B cell (primary cell): Measurements from ENCODE around the gene ABCC3. TPM values are rescaled to one million over a fixed set of nuclear protein-coding genes. Genes with fewer than 3 reads are reported as not detected.

Source experiments
- ATAC-seq: fragments of 200-7000 bp; cut with Tn5 transposase; one replicate; pipeline ENCODE4 v1.10.0; 2021; ENCODE audit warnings: low read depth, mild to moderate bottlenecking, moderate number of reproducible peaks, moderate library complexity
- CTCF ChIA-PET: fragments of 350-600 bp; sonication (Branson Sonifier 250); formaldehyde crosslinking; loops from one replicate; lab custom pipeline; 2021; ENCODE audit warnings: antibody characterized with exemption, inconsistent platforms; lab: Charles Lee
- POLR2A ChIA-PET: fragments of 350-600 bp; sonication (Branson Sonifier 250); formaldehyde crosslinking; loops from one replicate; lab custom pipeline; 2021; ENCODE audit warnings: antibody characterized with exemption; lab: Charles Lee
- DNase-seq: peaks from one replicate; pipeline ENCODE4 v3.0.0; 2013
- H2AFZ ChIP-seq: 2 replicates; pipeline ENCODE4 v1.6.1; 2012; ENCODE audit warnings: mild to moderate bottlenecking, low read depth, low read length; ENCODE audit not compliant: insufficient read depth, poor library complexity, severe bottlenecking
- H3K27ac ChIP-seq, 2 donors: 1 replicate in 1 of 2; 2 replicates in 1 of 2; pipeline ENCODE4 v1.5.1; 2012 to 2013; ENCODE audit warnings: low read length in 2 of 2, mild to moderate bottlenecking in 2 of 2, moderate library complexity in 1 of 2
- H3K27me3 ChIP-seq, 4 experiments: fragments of 200-600 bp in 1 of 4; sonication (generic) in 1 of 4; replicated peaks in 1 of 4; 1 replicate in 2 of 4; 2 replicates in 2 of 4; pipeline versions ENCODE4 v1.6.1 to v1.7.0; 2013 to 2016; ENCODE audit warnings: low read length in 3 of 4, mild to moderate bottlenecking in 2 of 4, mixed read lengths in 1 of 4, moderate library complexity in 1 of 4; ENCODE audit not compliant: insufficient read depth in 4 of 4, control insufficient read depth in 3 of 4; ENCODE audit errors: control extremely low read depth in 1 of 4
- H3K36me3 ChIP-seq, 2 experiments: replicated peaks in 1 of 2; 1 replicate in 1 of 2; 2 replicates in 1 of 2; pipeline versions ENCODE4 v1.6.1 to v1.7.1; 2013; ENCODE audit warnings: low read length in 1 of 2; ENCODE audit not compliant: insufficient read depth in 2 of 2, control insufficient read depth in 1 of 2; ENCODE audit errors: control extremely low read depth in 1 of 2, extremely low read depth in 1 of 2
- H3K4me1 ChIP-seq, 2 donors: fragments of 200-600 bp in 1 of 2; sonication (generic) in 1 of 2; 1 replicate in 1 of 2; 2 replicates in 1 of 2; pipeline versions ENCODE4 v1.5.1 to v1.6.1; 2013 to 2017; ENCODE audit warnings: low read length in 2 of 2; ENCODE audit not compliant: control insufficient read depth in 2 of 2, insufficient read depth in 2 of 2
- H3K4me2 ChIP-seq: replicated peaks from 2 replicates; pipeline ENCODE3; 2012; ENCODE audit warnings: mild to moderate bottlenecking, low read depth, low read length; ENCODE audit not compliant: poor library complexity, severe bottlenecking
- H3K4me3 ChIP-seq, 5 experiments: fragments of 200-600 bp in 1 of 5; sonication (generic) in 1 of 5; 1 replicate in 3 of 5; 2 replicates in 2 of 5; pipeline versions ENCODE4 v1.5.1 to v1.7.0; 2011 to 2016; ENCODE audit warnings: low read length in 4 of 5, mild to moderate bottlenecking in 4 of 5, low read depth in 2 of 5, control low read depth in 1 of 5, moderate library complexity in 1 of 5; ENCODE audit not compliant: insufficient read depth in 1 of 5; ENCODE audit errors: control extremely low read depth in 1 of 5, extremely low read depth in 1 of 5
- H3K79me2 ChIP-seq: fragments of 200-600 bp; sonication (generic); one replicate; pipeline ENCODE4 v1.6.0; 2016; ENCODE audit warnings: low read length; ENCODE audit not compliant: control insufficient read depth, insufficient read depth
- H3K9ac ChIP-seq: fragments of 200-600 bp; sonication (generic); 2 replicates; pipeline ENCODE4 v1.6.1; 2017; ENCODE audit warnings: mild to moderate bottlenecking, low read length, moderate library complexity
- H3K9me3 ChIP-seq, 3 donors: one replicate each; pipeline versions ENCODE4 v1.6.1 to v1.7.1; 2013; ENCODE audit warnings: low read length in 2 of 3; ENCODE audit not compliant: control insufficient read depth in 2 of 3, insufficient read depth in 1 of 3; ENCODE audit errors: control extremely low read depth in 1 of 3
- H4K20me1 ChIP-seq: 2 replicates; pipeline ENCODE4 v1.6.0; 2012; ENCODE audit warnings: mild to moderate bottlenecking, low read length; ENCODE audit not compliant: insufficient read depth, control insufficient read depth, poor library complexity, severe bottlenecking
- H3K27ac Mint-ChIP-seq: one replicate; pipeline ENCODE4 v1.8.0; 2021; ENCODE audit warnings: mixed read lengths
- H3K27me3 Mint-ChIP-seq: one replicate; pipeline ENCODE4 v1.8.0; 2021; ENCODE audit warnings: mixed read lengths
- H3K4me1 Mint-ChIP-seq: one replicate; pipeline ENCODE4 v1.8.0; 2021; ENCODE audit warnings: mixed read lengths
- H3K4me3 Mint-ChIP-seq: one replicate; pipeline ENCODE4 v1.8.0; 2021; ENCODE audit warnings: mixed read lengths
- H3K9me3 Mint-ChIP-seq: one replicate; pipeline ENCODE4 v1.8.0; 2022; ENCODE audit warnings: mixed read lengths; ENCODE audit not compliant: insufficient read depth
- EZH2 ChIP-seq: IDR thresholded peaks from 2 replicates; pipeline ENCODE4 v1.6.1; 2012; ENCODE audit warnings: borderline replicate concordance, low read depth, mild to moderate bottlenecking, moderate library complexity, low read length; ENCODE audit not compliant: insufficient read depth, poor library complexity, severe bottlenecking
- WGBS: methylation state at CpG from one replicate; pipeline ENCODE4 v1.1.5; 2013; ENCODE audit warnings: missing lambda C conversion rate; ENCODE audit not compliant: insufficient coverage; 5-methylcytosine and 5-hydroxymethylcytosine counted together
- intact Hi-C: fragments of 100-400 bp; cut with micrococcal nuclease; formaldehyde crosslinking; loops from one replicate; pipeline ENCODE4 v1.10.0; 2022
- polyA plus RNA-seq: library from polyadenylated mRNA; depleted of rRNA; stranded (reverse); fragments of >200 nt; gene quantifications from 2 replicates; pipeline ENCODE4 v1.2.3, GENCODE V29; 2012
- total RNA-seq, 2 donors: library from RNA; stranded (reverse); fragments of 120-200 nt in 1 of 2; gene quantifications; 1 replicate in 1 of 2; 2 replicates in 1 of 2; pipeline versions ENCODE4 v1.2.3 to v1.2.4, GENCODE V29; 2013 to 2022
- TF ChIP-seq, protein P1 (sequence below): fragments of 200-600 bp; IDR thresholded peaks from one replicate; pipeline ENCODE4 v1.8.0; 2022; ENCODE audit warnings: antibody characterized with exemption, mild to moderate bottlenecking

Gene ABCC3
- total and polyA plus RNA-seq, 2 donors (not counting 1 experiment from before 2014, with no cell fraction given): 0.05 to 0.60 TPM

DNA sequence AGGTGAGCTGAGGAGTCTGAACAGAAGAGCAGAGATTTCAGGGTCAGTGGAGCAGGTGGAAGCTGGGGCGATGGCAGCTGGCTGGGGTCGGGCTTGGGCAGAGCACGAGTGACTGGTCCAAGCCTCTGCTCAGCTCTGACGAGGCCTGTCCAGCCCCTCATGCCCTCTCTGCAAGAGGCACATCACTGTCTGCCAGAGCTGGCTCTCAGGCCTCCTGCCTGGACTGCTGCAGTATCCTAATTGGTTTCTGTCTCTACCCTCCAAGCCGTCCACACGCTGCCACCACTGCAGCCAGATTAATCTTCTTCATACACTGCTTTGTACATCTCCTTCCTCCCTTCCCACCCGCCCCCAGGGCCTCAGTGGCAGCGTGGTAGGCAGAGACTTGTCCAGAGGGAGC, 48.8 kb upstream of the ABCC3 start:
- Histone ChIP-seq H3K4me2 (no peak overlapping the region), H3K9me3 (peaks cover 0 to 3% (median 0%) of the 10 kb centered on the region in 3 donors), H3K4me1 (no peaks in the 10 kb centered on the region), H3K4me3 (no peak overlapping the region), H3K27ac (no peak overlapping the region), H4K20me1 (no peaks in the 10 kb centered on the region), H3K27me3 (peaks cover 0 to 5% (median 1%) of the 10 kb centered on the region in 4 experiments), H2AFZ (no peak overlapping the region), H3K36me3 (no peaks in the 10 kb centered on the region), H3K79me2 (no peaks in the 10 kb centered on the region), H3K9ac (no peak overlapping the region)
- no peak for TF ChIP-seq EZH2
- TF ChIP-seq, protein P1, sequence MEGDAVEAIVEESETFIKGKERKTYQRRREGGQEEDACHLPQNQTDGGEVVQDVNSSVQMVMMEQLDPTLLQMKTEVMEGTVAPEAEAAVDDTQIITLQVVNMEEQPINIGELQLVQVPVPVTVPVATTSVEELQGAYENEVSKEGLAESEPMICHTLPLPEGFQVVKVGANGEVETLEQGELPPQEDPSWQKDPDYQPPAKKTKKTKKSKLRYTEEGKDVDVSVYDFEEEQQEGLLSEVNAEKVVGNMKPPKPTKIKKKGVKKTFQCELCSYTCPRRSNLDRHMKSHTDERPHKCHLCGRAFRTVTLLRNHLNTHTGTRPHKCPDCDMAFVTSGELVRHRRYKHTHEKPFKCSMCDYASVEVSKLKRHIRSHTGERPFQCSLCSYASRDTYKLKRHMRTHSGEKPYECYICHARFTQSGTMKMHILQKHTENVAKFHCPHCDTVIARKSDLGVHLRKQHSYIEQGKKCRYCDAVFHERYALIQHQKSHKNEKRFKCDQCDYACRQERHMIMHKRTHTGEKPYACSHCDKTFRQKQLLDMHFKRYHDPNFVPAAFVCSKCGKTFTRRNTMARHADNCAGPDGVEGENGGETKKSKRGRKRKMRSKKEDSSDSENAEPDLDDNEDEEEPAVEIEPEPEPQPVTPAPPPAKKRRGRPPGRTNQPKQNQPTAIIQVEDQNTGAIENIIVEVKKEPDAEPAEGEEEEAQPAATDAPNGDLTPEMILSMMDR: no peak
- intact Hi-C loops: no loop called here
- peaks cover 26% of the 10 kb centered on the region for H3K27me3 Mint-ChIP-seq
- POLR2A ChIA-PET: no interaction called here
- WGBS: 76% methylated on average over 8 of the region's 8 CpGs
- H3K4me3 Mint-ChIP-seq: no peak overlapping the region
- H3K27ac Mint-ChIP-seq: no peak overlapping the region
- CTCF ChIA-PET: no interaction called here
- no peaks in the 10 kb centered on the region for H3K9me3 Mint-ChIP-seq
- DNase-seq (no peak), ATAC-seq (no peak)
- no peaks in the 10 kb centered on the region for H3K4me1 Mint-ChIP-seq

DNA sequence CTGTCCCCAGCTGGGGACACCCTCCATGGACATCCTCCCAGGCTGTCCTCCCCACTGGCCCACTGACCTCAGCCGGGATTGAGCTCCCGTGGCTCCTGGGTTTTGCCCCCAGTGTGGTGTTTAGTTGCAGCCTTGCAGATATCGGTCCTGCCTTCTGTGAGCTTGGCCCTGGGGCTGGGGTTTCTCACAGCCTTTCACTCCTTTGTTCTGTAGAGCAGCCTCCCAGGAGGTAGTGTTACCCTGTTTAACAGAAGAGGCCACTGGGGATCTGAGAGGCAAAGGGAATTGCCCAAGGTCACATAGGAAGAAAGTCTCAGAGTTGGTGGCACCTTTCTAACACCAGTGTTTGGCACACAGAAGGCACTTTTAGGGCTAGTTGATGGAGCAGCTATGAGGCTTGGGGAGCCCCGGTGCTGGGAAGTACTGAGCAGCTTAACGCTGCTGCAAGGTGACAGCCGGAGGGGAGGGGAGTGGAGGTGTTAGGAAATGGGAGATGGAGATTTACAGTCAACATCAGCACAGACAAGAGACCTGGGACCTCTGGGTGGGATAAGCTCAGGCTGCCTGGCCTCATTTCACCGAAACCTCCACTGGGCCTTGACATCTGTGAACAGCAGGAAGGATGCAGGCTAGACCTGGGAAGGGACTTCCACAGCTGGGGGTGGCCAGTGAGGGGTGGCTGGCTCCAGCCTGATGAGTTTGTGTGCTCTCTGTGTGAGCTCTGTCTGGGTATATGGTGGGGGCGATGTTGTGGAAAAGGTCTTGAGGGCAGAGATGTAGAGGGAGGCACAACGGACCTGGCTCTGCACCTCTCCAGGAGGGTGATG, 48.0 kb upstream of the ABCC3 start:
- DNase-seq (no peak), ATAC-seq (no peak)
- 92% methylated on average over 9 of the region's 9 CpGs for WGBS
- H3K4me3 Mint-ChIP-seq: no peak overlapping the region
- Histone ChIP-seq H4K20me1 (no peaks in the 10 kb centered on the region), H3K79me2 (no peaks in the 10 kb centered on the region), H3K27me3 (peaks cover 0 to 3% (median 0%) of the 10 kb centered on the region in 4 experiments), H3K9ac (no peak overlapping the region), H3K4me1 (no peaks in the 10 kb centered on the region), H2AFZ (no peak overlapping the region), H3K9me3 (peaks cover 0 to 3% (median 0%) of the 10 kb centered on the region in 3 donors), H3K27ac (no peak overlapping the region), H3K36me3 (no peaks in the 10 kb centered on the region), H3K4me3 (no peak overlapping the region), H3K4me2 (no peak overlapping the region)
- TF ChIP-seq, protein P1: no peak
- TF ChIP-seq EZH2: no peak
- H3K4me1 Mint-ChIP-seq: no peaks in the 10 kb centered on the region
- peaks cover 24% of the 10 kb centered on the region for H3K27me3 Mint-ChIP-seq
- POLR2A ChIA-PET: no interaction called here
- H3K27ac Mint-ChIP-seq: no peak overlapping the region
- H3K9me3 Mint-ChIP-seq: no peaks in the 10 kb centered on the region
- CTCF ChIA-PET: no interaction called here
- intact Hi-C loops: no loop called here
